Smooth muscle cell (in vitro differentiated cells): ENCODE data around the gene PDIA6. TPM values are rescaled to one million over a fixed set of nuclear protein-coding genes. Genes with fewer than 3 reads are reported as not detected.

ENCODE experiments used
- DNase-seq: peaks from one replicate; lab custom pipeline; 2025; ENCODE audit not compliant: unreplicated experiment; lab: John Stamatoyannopoulos, UW
- H2AFZ ChIP-seq: fragments of 200-600 bp; sonication (generic); 2 replicates; pipeline ENCODE4 v1.6.0; 2016; ENCODE audit warnings: antibody characterized with exemption, low read depth, mild to moderate bottlenecking
- H3F3A ChIP-seq: fragments of 200-600 bp; sonication (generic); 2 replicates; pipeline ENCODE4 v1.6.0; 2017; ENCODE audit warnings: antibody characterized with exemption, low read depth
- H3K27ac ChIP-seq: fragments of 200-600 bp; sonication (generic); 2 replicates; pipeline ENCODE4 v1.5.1; 2016; ENCODE audit warnings: low read depth, mild to moderate bottlenecking
- H3K27me3 ChIP-seq: fragments of 200-600 bp; sonication (generic); 2 replicates; pipeline ENCODE4 v1.6.1; 2016; ENCODE audit warnings: low read depth, mild to moderate bottlenecking
- H3K36me3 ChIP-seq: fragments of 200-600 bp; sonication (generic); 2 replicates; pipeline ENCODE4 v1.5.1; 2016; ENCODE audit warnings: low read depth
- H3K4me1 ChIP-seq: fragments of 200-600 bp; sonication (generic); 2 replicates; pipeline ENCODE4 v1.5.1; 2016; ENCODE audit warnings: low read depth
- H3K4me2 ChIP-seq: fragments of 200-600 bp; sonication (generic); 2 replicates; pipeline ENCODE4 v1.6.0; 2016; ENCODE audit warnings: mild to moderate bottlenecking
- H3K4me3 ChIP-seq: fragments of 200-600 bp; sonication (generic); 2 replicates; pipeline ENCODE4 v1.5.1; 2016; ENCODE audit warnings: mild to moderate bottlenecking
- H3K79me2 ChIP-seq: fragments of 200-600 bp; sonication (generic); 2 replicates; pipeline ENCODE4 v1.6.0; 2016; ENCODE audit warnings: low read depth, mild to moderate bottlenecking
- H3K9ac ChIP-seq: fragments of 200-600 bp; sonication (generic); 2 replicates; pipeline ENCODE4 v1.6.0; 2016; ENCODE audit warnings: low read depth
- H3K9me3 ChIP-seq: fragments of 200-600 bp; sonication (generic); replicated peaks from 2 replicates; pipeline ENCODE4 v1.5.1; 2016; ENCODE audit warnings: low read depth
- H4K20me1 ChIP-seq: fragments of 200-600 bp; sonication (generic); 2 replicates; pipeline ENCODE4 v1.6.0; 2016; ENCODE audit warnings: low read depth
- WGBS: methylation state at CpG from one replicate; pipeline ENCODE4 v1.1.7; 2016; ENCODE audit warnings: low lambda C conversion rate; 5-methylcytosine and 5-hydroxymethylcytosine counted together
- polyA plus RNA-seq: library from polyadenylated mRNA; unstranded; fragments of >200 nt; fragmentation: Nextera tagmentation; extraction: Ambion mirVana; gene quantifications from 2 replicates; pipeline ENCODE4 v1.2.1, GENCODE V29; 2016
- total RNA-seq: library from RNA; depleted of rRNA; stranded (reverse); fragments of >200 nt; gene quantifications from 2 replicates; pipeline ENCODE4 v1.2.3, GENCODE V29; 2014
- TF ChIP-seq, protein P1 (sequence below): fragments of 200-600 bp; sonication (generic); IDR thresholded peaks from 2 replicates; pipeline ENCODE4 v1.5.1; 2017; ENCODE audit warnings: borderline replicate concordance, mild to moderate bottlenecking, antibody characterized with exemption; ENCODE audit not compliant: insufficient read depth, poor library complexity, severe bottlenecking

PDIA6 gene
- total and polyA plus RNA-seq, 2 experiments from 2014 or later, result 360 to 671 TPM

GRCh38 chr2:10762651-10763460, 49.7 kb downstream of the PDIA6 start:
- Histone ChIP-seq H4K20me1 (no peaks in the 10 kb centered on the region), H3K9ac (no peak overlapping the region), H3K27me3 (no peaks in the 10 kb centered on the region), H3K4me1 (no peaks in the 10 kb centered on the region), H3K4me3 (no peak overlapping the region), H3K27ac (no peak overlapping the region), H3K4me2 (no peak overlapping the region), H3F3A (no peaks in the 10 kb centered on the region), H3K9me3 (no peaks in the 10 kb centered on the region), H3K79me2 (no peaks in the 10 kb centered on the region), H3K36me3 (no peaks in the 10 kb centered on the region), H2AFZ (no peak overlapping the region)
- DNase-seq, result no peak
- 78% methylated on average over 22 of the region's 25 CpGs for WGBS
- TF ChIP-seq, protein P1, sequence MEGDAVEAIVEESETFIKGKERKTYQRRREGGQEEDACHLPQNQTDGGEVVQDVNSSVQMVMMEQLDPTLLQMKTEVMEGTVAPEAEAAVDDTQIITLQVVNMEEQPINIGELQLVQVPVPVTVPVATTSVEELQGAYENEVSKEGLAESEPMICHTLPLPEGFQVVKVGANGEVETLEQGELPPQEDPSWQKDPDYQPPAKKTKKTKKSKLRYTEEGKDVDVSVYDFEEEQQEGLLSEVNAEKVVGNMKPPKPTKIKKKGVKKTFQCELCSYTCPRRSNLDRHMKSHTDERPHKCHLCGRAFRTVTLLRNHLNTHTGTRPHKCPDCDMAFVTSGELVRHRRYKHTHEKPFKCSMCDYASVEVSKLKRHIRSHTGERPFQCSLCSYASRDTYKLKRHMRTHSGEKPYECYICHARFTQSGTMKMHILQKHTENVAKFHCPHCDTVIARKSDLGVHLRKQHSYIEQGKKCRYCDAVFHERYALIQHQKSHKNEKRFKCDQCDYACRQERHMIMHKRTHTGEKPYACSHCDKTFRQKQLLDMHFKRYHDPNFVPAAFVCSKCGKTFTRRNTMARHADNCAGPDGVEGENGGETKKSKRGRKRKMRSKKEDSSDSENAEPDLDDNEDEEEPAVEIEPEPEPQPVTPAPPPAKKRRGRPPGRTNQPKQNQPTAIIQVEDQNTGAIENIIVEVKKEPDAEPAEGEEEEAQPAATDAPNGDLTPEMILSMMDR, result no peak

DNA sequence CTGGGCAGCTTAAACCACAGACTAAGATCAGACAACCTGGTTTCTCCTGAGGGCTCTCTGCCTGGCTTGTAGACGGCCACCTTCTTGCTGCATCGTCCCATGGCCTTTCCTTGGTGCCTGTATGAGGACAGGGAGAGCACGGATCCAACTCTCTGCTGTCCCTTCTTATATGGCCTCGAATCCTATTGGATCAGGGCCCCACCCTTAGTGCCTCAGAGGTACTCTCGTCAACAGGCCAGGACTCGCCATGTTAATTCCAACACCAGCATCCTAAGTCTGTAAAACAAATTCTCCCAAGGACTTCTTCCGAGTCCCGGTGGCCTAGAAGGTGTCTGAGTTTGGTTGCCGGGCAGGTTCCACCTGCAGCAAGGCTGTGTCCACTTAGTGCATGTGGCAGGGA, 51.0 kb downstream of the PDIA6 start:
- H3K9ac ChIP-seq, result no peak overlapping the region
- H3K36me3 ChIP-seq, result no peaks in the 10 kb centered on the region
- no peak overlapping the region for H3K4me2 ChIP-seq
- TF ChIP-seq, protein P1, result no peak
- no peak for DNase-seq
- no peak overlapping the region for H2AFZ ChIP-seq
- H4K20me1 ChIP-seq, result no peaks in the 10 kb centered on the region
- H3K4me3 ChIP-seq, result no peak overlapping the region
- H3K4me1 ChIP-seq, result no peaks in the 10 kb centered on the region
- no peak overlapping the region for H3K27ac ChIP-seq
- H3K27me3 ChIP-seq, result no peaks in the 10 kb centered on the region
- 92% methylated on average over 9 of the region's 9 CpGs for WGBS
- H3F3A ChIP-seq, result no peaks in the 10 kb centered on the region
- H3K79me2 ChIP-seq, result no peaks in the 10 kb centered on the region
- H3K9me3 ChIP-seq, result no peaks in the 10 kb centered on the region

GRCh38 chr2:10760794-10761504, 51.6 kb downstream of the PDIA6 start:
- no peaks in the 10 kb centered on the region for H3F3A ChIP-seq
- no peaks in the 10 kb centered on the region for H3K36me3 ChIP-seq
- no peak overlapping the region for H3K9ac ChIP-seq
- no peak overlapping the region for H3K4me2 ChIP-seq
- H3K9me3 ChIP-seq, result no peaks in the 10 kb centered on the region
- DNase-seq, result no peak
- no peak overlapping the region for H3K27ac ChIP-seq
- TF ChIP-seq, protein P1, result no peak
- WGBS, result 82% methylated on average over 13 of the region's 13 CpGs
- H4K20me1 ChIP-seq, result no peaks in the 10 kb centered on the region
- no peaks in the 10 kb centered on the region for H3K79me2 ChIP-seq
- no peaks in the 10 kb centered on the region for H3K27me3 ChIP-seq
- H3K4me3 ChIP-seq, result no peak overlapping the region
- H3K4me1 ChIP-seq, result no peaks in the 10 kb centered on the region
- H2AFZ ChIP-seq, result no peak overlapping the region
